Retina (tissue), 1 donor: Measurements from ENCODE around the gene RFX8.
A peak's percentile ranks its signal among the peaks of the same experiment; 100 is the strongest.
"Not testable (repeated sequence)": the region's sequence is repeated elsewhere in the genome, so short reads cannot be mapped to it uniquely, and the experiment has no call there.

Experiments used
- DNase-seq: peaks from one replicate; pipeline ENCODE4 v3.0.0-alpha.2; 2016

RFX8 gene

DNA sequence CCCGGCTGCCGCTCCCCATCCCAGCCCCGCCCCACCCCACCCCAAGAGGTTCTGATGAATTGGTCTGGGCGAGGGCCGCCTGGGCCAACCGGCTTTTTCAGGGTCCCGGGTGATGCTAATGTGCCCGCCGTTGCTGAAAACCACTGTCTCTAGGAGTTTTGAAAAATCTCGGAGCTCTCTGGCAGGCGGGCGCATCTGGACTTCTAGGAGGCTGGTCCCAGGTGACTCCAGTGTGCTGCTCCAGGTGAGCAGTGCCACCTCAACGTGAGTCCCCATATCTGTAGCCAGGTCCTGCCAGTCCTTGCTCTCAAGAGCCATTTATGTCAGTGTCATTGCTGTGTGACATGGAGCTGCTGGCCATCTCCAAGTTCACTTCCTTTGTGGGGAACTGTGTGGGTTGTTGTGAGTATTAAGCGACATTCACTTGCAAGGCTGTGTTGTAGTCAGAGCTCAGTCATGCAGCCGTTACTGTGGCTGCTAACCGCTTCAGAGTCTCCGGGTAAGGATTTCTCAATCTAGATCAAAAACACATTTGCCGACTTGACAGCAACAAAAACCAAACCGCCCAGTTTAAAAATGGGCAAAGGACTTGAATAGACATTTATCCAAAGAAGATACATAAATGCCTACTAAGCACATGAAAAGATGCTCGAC is at the start of gene RFX8:
Gene RFX8 (minus strand): TSS at position 382 of the 654 bp plus-strand sequence. CDS start 8,264 bp downstream, outside the sequence.
- peak; percentile 36 for DNase-seq

DNA sequence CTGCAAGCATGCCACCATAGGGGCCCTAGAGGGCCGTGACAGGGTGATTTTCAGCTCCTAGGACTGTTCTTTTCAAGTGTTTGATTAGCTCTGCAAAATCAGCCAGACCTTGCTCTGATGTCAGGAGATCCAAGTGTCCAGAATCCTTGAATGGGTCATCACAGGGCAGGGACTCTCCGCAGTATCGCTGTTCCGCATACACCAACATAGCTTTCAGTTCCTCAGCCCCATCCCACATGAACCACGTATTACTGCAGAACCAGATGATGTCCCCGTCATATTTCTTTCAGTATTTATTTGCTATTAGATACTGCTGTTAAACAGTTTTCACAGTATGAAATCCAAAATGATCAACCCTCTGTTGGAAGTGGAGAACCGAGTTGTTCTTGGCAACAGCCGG is 46.6 kb upstream of the RFX8 start:
- no peak for DNase-seq

DNA sequence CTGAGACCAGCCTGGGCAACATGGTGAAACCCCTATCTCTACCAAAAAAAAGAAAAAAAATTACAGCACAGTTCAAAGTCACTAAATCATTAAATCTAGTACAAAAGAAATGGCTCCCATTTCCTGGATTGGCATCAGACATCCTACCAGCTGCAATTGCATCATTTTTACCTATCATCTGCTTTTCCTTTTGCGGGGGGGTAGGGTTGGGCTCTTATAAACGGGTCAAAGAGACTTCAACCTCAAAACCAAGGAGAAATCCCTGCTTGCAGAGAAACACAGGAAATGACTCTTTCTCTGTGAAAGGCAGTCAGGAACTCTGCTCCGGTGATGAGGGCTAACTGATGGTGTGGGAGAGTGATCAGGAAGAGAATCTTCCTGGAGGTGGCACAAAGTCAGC is 45.3 kb upstream of the RFX8 start:
- DNase-seq: no peak

DNA sequence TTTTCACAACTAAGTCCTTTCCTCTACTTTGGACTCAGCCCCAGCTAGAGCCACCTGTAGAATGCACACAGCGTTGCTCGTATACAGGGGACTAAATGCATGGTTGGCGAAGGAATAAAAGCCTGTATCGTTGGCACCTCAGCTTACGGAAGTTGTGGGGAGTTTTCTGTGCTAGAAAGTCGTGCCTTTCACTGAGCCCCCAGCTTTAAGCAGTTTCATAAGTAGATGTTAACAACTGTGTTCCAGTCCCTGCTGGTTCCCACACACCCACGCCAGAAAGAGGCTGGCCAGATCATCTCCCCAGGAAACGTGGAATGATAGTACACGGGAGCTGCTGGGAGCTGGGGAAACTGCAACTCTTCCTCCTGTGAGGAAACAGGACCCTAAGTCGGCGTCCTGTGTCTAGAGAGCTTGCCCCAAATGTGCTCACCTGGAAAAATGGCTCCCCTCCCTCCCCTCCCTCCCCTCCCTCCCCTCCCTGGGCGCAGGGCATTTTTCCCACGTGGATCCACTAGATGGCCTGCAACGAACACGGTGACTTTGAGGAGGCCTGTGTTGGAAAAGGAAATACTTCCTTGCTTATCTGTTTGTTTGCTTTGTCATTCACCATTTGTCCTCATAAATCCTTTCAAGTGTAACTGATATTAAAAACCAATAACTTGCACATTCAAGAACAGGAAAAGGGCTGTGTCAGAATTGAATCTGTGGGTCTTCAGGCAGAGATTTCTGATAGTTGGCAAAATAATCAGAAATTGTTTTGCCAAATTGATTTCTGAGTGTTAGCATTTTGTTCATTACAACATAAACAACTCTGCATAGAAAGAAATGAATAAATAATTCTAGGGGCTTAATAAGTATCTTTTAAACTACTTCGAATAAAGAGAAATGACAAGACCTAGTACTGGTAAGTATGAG is 43.9 kb upstream of the RFX8 start:
- DNase-seq: peak; percentile 28

DNA sequence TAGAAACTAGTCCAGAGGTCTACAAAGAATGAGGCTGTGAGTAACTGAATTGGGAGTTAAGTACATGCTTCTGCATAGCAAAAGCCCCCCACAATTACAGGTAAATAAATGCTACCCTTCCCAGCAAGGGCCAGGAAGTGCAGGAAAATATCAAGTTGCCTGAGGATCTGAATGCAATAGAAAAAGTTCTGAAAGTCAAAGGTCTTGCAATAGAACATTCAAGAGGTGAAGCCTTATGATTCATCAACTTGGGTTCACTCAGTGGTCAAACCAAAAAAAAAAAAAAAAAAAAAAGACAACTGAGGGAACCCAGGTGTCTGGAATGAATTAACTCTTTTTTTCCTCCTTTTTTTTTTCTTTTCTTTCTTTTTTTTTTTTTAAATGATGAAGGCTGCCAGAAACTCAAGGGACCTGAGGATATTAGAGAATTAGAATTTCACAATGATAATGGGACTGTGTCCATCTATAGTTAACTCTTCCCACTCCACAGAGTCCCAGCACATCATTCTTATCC is 42.9 kb upstream of the RFX8 start:
- no peak for DNase-seq

DNA sequence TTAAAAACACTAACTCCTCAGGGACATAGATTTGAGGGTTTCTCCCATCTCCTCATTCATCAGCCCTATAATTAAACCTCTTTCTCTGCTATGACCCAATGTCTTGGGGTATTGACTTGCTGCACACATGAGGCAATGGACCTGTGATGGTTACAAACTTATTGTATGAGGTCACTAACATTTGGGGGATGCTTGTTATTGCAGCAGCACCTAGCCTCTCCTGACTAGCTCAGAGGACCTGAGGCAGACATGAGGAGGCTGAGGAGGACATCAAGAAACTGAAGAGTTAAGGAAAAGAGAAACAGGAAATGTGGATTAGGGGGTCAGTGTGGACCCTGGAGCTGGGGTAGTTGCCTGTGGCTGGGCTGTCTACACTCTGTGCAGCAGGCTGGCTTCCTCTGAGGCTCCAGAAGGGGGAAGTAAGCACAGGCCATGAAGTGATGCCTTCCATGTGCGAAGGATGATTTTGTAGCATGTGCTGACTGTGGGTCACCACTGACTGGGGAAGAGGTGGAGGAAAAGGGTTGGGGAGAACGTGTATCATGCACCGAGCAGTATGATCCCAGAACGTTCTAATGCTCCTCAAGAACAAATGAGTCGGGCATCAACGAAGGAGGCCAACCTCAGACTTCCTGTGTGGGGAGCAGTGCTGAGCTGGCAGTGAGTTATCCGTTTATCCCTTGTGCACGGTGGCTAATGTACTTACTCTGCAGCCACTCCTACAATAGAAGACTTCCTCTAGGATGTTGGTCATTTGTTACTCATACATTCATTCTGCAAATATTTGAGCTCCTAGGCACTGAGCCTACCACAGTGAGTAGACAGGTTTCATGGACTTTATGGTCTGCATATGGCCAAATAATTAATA is 42.1 kb upstream of the RFX8 start:
- no peak for DNase-seq

DNA sequence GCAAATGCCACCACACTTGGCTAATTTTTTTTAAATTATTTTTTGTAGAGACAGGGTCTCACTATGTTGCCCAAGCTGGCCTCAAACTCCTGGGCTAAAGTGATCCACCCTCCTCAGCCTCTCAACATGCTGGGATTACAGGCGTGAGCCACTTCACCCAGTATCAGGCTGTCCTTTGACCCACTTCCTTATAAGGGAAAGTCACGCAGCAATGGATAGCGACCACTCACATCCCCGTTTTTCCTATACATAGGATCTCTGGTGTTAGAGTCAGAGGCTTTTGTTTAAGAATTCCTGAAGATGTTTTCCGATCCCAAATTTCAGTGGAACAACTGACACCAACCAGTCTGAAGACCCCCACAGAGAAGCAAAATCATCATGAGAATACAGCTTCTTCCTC is 41.4 kb upstream of the RFX8 start:
- DNase-seq: no peak

DNA sequence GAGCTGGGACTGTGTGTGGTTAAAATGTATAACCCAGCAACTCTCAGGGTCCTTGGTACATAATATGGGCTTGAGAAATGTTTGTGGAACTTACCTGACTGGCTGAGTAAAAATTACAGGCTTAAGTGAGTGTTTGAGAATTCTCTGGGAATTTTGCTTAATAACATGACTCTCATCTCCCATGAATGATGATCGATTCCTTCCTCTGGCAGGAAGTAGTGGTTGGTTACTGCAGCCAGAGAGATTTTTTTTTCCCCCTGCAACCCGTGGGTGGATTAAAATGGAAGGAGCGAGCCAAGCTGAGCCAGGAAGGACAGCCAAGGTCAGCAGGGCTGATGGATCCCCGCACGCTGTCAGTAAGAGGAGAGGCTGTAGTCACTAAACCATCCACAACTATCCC is 40.6 kb upstream of the RFX8 start:
- no peak for DNase-seq

DNA sequence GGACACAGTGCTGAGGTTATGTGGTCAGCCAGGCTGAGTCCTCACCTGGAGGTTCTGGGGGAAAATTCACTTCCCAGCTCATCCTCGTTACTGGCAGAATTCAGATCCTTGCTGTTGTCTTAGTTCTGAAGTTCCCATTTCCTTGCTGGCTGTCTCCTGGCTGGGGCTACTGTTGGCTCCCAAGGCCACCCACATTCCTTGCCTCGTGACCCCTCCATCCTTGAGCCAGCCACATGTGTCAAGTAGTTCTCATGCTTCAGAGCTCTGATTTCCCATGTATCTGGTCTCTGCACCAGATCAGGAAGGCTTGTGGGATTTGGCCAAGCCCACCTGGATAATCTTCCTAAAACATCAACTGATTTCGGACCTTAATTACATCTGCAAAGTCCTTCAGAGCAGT is 38.1 kb upstream of the RFX8 start:
- DNase-seq: no peak

DNA sequence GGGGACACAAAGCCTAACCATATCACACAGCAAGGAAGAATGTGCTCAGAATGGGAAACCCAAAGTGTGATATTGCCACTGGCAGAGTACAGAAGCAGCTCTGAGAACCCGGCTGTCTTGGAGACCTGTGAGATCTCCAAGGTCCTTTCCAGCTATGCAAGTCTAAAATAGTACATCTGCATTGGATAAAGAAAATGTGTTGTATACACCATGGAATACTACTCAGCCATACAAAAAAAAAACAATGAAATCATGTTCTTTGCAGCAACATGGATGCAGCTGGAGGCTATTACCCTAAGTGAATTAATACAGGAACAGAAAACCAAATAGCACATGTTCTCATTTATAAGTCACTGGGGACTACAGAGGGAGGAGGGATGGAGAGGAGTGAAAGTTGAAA is 36.5 kb upstream of the RFX8 start:
- no peak for DNase-seq

DNA sequence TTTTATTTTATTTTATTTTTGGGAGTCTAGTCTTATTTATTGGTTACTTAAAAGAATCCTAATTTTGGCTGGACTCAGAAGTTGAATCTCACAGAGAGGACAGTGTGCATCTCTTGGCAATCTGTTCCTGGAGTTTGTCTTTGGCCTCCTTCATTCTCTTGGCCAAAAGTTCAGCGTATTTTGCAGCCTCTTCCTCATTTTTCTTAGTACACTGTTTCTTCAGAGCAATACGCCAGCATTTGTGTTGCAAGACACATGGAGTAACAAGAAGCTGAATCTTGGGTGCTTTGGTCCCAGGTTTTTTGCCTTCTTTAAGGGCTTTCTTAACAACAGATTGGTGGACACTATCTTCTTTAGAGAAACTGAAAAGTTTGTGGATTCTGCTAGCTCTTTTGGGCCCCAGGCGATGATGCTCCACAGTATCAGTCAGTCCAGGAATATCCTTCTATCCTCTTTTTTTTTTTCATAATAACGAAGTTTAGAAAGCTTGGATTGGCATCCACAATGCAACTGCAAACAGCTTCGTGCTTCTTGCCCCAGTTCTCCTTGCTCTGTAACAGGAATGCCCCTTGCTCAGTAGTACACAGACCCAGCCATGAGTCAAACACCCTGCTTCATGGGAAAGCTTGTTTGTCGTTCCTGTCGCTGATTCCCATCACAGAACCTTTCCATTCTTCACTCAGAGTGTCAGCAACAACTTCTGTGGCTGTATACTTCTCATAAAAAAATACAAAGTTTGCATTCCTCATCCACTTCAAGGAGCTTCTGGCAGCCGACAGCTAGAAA is 34.8 kb upstream of the RFX8 start:
- DNase-seq: no peak

DNA sequence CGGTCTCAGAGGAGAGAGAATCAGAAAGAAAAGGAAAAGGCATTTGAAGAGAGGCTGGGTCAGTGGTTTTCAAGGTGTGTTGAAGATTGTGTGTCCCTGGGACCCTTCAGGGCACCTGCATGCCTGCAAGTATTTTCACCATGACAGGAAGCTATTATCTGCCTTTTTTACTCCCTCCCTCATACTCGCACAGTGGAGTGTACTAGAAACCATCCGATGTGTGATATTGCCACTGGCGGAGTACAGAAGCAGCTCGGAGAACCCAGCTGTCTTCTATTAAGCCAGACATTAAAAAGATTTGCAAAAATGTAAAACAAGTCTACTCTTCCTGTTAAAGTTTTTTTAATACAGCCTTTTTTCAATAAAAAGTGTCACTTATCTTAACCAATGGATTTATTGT is 33.7 kb upstream of the RFX8 start:
- DNase-seq: no peak

DNA sequence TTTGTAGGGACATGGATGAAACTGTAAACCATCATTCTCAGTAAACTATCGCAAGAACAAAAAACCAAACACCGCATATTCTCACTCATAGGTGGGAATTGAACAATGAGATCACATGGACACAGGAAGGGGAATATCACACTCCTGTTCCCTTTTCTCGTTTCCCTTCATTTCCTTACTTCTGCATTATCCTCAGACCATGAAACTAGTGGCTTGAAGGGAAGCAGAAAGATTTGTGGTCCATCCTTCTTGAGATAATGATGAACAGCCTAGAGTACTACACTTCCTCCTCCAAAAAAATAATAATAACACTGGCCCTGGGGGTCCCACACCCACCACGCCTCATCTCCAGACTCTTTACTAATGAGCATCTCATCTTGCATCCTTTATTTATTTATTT is 30.4 kb upstream of the RFX8 start:
- DNase-seq: not testable (repeated sequence)

DNA sequence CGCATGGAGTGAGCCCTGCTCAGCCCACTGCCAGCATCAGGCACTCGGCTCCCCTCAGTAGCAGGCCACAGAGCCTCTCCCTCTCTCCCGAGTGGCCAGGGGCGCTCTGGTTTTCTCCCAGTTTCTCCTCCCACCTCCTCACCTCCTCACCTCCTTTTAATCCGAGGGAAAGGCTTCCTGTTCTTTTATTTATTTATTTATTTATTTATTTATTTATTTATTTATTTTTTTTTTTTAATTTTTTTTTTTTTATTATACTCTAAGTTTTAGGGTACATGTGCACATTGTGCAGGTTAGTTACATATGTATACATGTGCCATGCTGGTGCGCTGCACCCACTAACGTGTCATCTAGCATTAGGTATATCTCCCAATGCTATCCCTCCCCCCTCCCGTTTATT is 29.8 kb upstream of the RFX8 start:
- DNase-seq: not testable (repeated sequence)

DNA sequence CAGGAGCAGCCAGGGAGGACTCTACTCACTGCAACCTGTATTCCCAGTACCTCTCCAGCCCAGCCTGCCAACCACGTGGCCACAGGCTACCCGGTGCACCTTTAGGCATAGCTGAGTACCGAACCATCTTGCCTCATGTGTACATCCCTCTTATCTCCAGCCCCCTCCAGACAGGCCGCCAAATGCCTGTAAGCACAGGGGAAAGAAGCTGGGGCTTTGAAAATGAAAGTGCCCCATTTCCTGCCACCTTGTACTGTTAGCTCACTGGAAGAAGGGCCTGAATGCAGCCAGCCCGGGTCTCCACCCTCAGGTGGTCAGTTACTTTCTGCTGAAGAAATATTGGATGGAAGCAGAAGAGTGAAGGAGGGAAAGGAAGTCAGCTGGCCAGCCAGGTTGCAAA is 27.2 kb upstream of the RFX8 start:
- no peak for DNase-seq

DNA sequence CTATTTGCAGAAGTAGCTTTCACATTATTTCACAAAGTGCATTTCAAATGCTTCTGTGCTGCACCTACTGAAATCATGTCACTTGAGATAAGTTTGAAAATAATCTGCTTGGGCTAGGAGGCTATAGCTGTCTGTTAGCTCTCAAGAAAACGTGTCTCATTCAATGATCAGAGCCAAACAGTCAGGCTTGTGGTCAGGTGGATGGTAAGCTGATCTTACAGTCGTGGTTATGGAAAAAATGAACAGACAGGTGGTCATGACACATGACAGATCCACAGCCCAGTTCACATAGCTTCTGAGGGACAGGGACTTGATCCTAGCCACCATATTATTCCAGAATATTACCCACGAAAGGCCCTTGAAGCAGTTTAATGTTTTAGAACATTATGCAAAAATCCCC is 26.5 kb upstream of the RFX8 start:
- DNase-seq: no peak

DNA sequence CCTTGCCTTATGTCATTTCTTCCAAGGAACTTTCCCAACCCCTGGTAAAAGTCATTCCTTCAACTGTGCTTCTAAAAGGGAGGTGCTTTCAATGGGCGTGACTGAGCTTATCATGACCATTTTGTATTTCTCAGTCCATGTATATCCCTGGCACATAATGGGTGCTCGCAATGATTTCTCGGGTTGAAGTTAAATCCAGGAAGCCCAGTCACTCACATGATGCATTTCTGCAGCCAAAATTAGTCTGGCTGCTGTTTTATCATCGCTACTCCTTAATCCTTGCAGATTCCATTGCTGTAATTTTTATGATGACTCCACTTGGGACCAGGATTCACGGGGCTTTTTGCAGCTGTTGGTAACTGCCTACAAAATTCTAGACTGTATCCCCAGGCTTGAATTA is 25.9 kb upstream of the RFX8 start:
- DNase-seq: no peak

DNA sequence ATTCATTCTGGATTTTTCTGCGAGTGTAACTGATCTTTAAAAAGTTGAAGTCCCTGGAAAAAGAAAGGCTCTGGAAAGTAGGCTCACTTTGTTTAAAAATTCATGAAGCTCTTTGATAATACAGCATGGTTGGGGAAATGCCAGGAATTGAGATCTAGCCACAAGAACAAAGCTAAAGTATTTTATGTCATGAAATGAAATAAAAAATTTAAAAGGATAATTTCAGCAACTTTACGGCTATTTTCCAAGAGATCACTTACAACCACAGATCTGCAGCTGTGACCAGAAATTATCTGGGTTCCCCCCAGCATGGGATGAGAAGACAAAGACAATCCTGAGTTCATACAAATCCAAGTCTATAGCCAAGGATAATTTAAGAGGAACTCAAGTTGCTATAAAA is 25.3 kb upstream of the RFX8 start:
- DNase-seq: no peak

DNA sequence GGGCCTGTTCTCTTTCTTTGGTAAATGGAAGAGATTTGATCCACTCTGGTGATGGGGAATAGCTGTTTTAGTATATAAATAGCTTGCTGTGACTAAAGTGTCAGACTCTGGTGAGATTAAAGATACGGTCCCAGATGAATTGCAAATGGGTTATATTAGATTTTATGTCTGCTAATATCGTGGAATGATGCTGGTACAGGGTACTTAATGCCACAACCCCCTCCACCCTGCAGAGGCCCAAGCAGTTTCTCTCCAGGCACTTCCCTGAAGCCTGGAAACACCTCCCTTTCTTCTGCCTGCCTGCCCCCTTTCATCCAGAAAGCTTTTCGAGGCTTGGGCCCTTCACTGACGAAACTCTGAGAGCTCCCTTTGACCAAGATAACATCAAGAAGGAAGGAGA is 21.4 kb upstream of the RFX8 start:
- DNase-seq: no peak

DNA sequence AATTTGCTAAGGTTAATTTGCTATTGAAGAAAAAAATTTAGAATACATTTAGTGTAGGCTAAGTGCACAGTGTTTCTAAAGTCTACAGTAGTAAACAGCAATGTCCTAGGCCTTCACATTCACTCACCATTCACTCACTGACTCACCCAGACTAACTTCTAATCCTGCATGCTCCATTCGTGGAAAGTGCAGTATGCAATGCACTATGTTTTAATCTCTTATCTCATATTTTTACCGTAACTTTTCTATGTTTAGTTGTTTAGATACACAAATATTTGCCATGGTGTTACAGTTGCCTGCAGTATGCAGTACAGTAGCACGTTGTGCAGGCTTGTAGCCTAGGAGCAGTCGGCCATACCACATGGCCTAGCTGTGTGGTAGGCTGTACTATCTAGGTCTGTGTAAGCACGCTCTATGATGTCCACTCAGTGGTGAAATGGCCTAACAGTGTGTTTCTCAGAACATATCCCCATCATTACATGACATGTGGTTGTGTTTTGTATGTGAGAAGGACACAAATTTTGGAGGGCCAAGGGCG is 18.1 kb upstream of the RFX8 start:
- no peak for DNase-seq

DNA sequence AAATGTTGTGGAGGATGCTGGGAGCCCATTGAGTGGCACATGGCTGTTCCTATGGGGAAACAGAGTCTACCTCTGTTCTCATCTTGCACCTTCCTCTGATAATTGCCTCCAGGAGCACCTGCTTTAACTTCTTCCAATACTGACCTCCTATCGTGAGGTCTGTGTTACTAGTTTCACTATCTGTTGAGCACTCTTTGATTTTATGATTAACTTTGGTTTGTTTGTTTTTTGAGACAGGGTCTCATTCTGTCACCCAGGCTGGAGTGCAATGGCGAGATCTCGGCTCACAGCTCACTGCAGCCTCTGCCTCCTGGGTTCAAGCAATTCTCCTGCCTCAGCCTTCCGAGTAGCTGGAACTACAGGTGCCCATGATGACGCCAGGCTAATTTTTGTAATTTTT is 12.1 kb upstream of the RFX8 start:
- DNase-seq: no peak

DNA sequence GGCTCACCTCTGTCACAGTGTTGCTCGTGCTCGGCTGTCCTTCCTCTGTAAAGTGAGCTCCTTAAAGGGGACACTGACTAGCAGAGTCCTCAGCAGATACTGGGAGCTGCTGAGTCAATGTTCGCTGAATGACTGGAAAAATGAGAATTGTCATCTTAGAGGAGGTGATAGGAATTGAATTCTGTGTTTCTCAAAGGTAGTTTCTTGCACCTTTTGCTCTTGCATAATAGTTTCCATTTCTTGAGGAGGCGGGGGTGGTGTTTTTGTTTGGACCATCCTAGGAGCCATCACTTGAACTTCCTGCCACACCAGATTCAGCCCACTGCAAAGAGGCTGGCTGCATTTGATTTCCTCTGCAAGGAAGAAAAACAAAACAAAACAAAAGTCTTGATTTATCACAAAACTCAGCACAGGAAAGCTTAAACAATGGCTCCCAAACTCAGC is 11.4 kb upstream of the RFX8 start:
- DNase-seq: no peak
